Calu3 (cell line): ENCODE data around the gene RBM39. TPM values are rescaled to one million over a fixed set of nuclear protein-coding genes. Genes with fewer than 3 reads are reported as not detected.

Source experiments
- BruUV-seq: library from RNA; stranded (reverse); fragments of 400-500 nt; replicated peaks from 2 replicates; lab custom pipeline; 2021; lab: Mats Ljungman, UMichigan
- CTCF ChIA-PET: fragments of 300-600 bp; sonication (Branson Sonifier 250); formaldehyde crosslinking; loops from one replicate; lab custom pipeline; 2022; ENCODE audit warnings: antibody characterized with exemption; lab: Charles Lee
- DNase-seq: peaks from one replicate; pipeline ENCODE4 v3.0.0; 2022
- H3K27ac Mint-ChIP-seq: one replicate; pipeline ENCODE4 v1.8.0; 2022; ENCODE audit warnings: mixed read lengths; ENCODE audit not compliant: unreplicated experiment
- H3K27me3 Mint-ChIP-seq: one replicate; pipeline ENCODE4 v1.8.0; 2022; ENCODE audit warnings: mixed read lengths; ENCODE audit not compliant: unreplicated experiment
- H3K36me3 Mint-ChIP-seq: one replicate; pipeline ENCODE4 v1.8.0; 2022; ENCODE audit warnings: mild to moderate bottlenecking, moderate library complexity, mixed read lengths; ENCODE audit not compliant: insufficient read depth, unreplicated experiment
- H3K4me1 Mint-ChIP-seq: one replicate; pipeline ENCODE4 v1.8.0; 2022; ENCODE audit warnings: mild to moderate bottlenecking, low read depth, mixed read lengths; ENCODE audit not compliant: unreplicated experiment
- H3K4me3 Mint-ChIP-seq: one replicate; pipeline ENCODE4 v1.8.0; 2022; ENCODE audit warnings: mild to moderate bottlenecking, low read depth, moderate library complexity, mixed read lengths; ENCODE audit not compliant: unreplicated experiment
- H3K9me3 Mint-ChIP-seq: one replicate; pipeline ENCODE4 v1.8.0; 2022; ENCODE audit warnings: low read depth, mixed read lengths; ENCODE audit not compliant: unreplicated experiment
- CTCF ChIP-seq: fragments of 200-600 bp; IDR thresholded peaks from one replicate; pipeline ENCODE4 v1.8.0; 2022; ENCODE audit warnings: antibody characterized with exemption; ENCODE audit not compliant: unreplicated experiment
- intact Hi-C: fragments of 100-400 bp; cut with micrococcal nuclease; formaldehyde crosslinking; loops from one replicate; pipeline ENCODE4 v1.10.0; 2022; ENCODE audit not compliant: unreplicated experiment
- total RNA-seq: library from RNA; stranded (reverse); gene quantifications from 2 replicates; pipeline ENCODE4 v1.2.3, GENCODE V29; 2022

RBM39 gene
- total RNA-seq, 1 experiment from 2014 or later: 479 TPM

- Mint-ChIP-seq H3K27me3 (no peaks in the 10 kb centered on the region), H3K9me3 (no peaks in the 10 kb centered on the region), H3K4me1 (peaks cover 60% of the 10 kb centered on the region), H3K4me3 (peak overlapping the region; percentile 98), H3K36me3 (peaks cover 71% of the 10 kb centered on the region), H3K27ac (peak overlapping the region; percentile 76)
- no peak for TF ChIP-seq CTCF
- no peak for DNase-seq
- intact Hi-C loops: loop anchor here (5.0 to 10.0 kb wide), 2 partner anchors 43 to 146 kb away; partner anchors contain the start of gene SPAG4
- BruUV-seq: no TSS peak
- CTCF ChIA-PET: interaction anchor here (1.3 to 1.5 kb wide), 2 partner anchors 33 to 355 kb away, joined by 3 read pairs; no protein-coding TSS in a partner anchor
These were observed 81.7 kb downstream of the RBM39 start for GRCh38 chr20:35660122-35660937.

- Mint-ChIP-seq H3K27me3 (no peaks in the 10 kb centered on the region), H3K9me3 (no peaks in the 10 kb centered on the region), H3K4me3 (no peak overlapping the region), H3K27ac (no peak overlapping the region), H3K4me1 (peaks cover 41% of the 10 kb centered on the region), H3K36me3 (peaks cover 41% of the 10 kb centered on the region)
- CTCF ChIA-PET: interaction anchor here (0.7 kb wide), 1 partner anchor 34 kb away, joined by 3 read pairs; no protein-coding TSS in a partner anchor
- TF ChIP-seq CTCF: no peak
- no TSS peak for BruUV-seq
- intact Hi-C loops: no loop called here
- no peak for DNase-seq
These were observed 84.8 kb downstream of the RBM39 start for GRCh38 chr20:35657271-35657670.

- no TSS peak for BruUV-seq
- no peak for TF ChIP-seq CTCF
- peaks cover 39% of the 10 kb centered on the region for H3K36me3 Mint-ChIP-seq
- CTCF ChIA-PET: no interaction called here
- no peaks in the 10 kb centered on the region for H3K9me3 Mint-ChIP-seq
- intact Hi-C loops: no loop called here
- H3K27ac Mint-ChIP-seq: no peak overlapping the region
- H3K4me3 Mint-ChIP-seq: no peak overlapping the region
- H3K4me1 Mint-ChIP-seq: peaks cover 17% of the 10 kb centered on the region
- H3K27me3 Mint-ChIP-seq: no peaks in the 10 kb centered on the region
- no peak for DNase-seq
These were observed 87.6 kb downstream of the RBM39 start for GRCh38 chr20:35654415-35654814.

GRCh38 chr20:35653893-35654292 lies 88.2 kb downstream of the RBM39 start:
- TF ChIP-seq CTCF: no peak
- H3K27ac Mint-ChIP-seq: no peak overlapping the region
- no peaks in the 10 kb centered on the region for H3K27me3 Mint-ChIP-seq
- BruUV-seq: TSS peak; percentile 2
- peaks cover 13% of the 10 kb centered on the region for H3K4me1 Mint-ChIP-seq
- intact Hi-C loops: no loop called here
- H3K36me3 Mint-ChIP-seq: peaks cover 39% of the 10 kb centered on the region
- no peaks in the 10 kb centered on the region for H3K9me3 Mint-ChIP-seq
- H3K4me3 Mint-ChIP-seq: no peak overlapping the region
- no peak for DNase-seq
- CTCF ChIA-PET: no interaction called here

Other genes starting within 250 kb of the RBM39 start
- not detected in 2 replicates for gene C20orf173, start 212.6 kb downstream of the RBM39 start, total RNA-seq
- gene ERGIC3, start 200.2 kb downstream of the RBM39 start, total RNA-seq: 392 and 411 TPM in 2 replicates
- gene SPAG4, start 126.4 kb downstream of the RBM39 start, total RNA-seq: 7.7 and 15.9 TPM in 2 replicates
- 458 and 505 TPM in 2 replicates for gene CPNE1, start 77.4 kb downstream of the RBM39 start, total RNA-seq
- gene RBM12, start 77.4 kb downstream of the RBM39 start, total RNA-seq: 125 and 133 TPM in 2 replicates
- gene NFS1, start 42.9 kb downstream of the RBM39 start, total RNA-seq: 44.6 and 53.0 TPM in 2 replicates
- 230 and 267 TPM in 2 replicates for gene ROMO1, start 42.9 kb downstream of the RBM39 start, total RNA-seq
- 47.4 and 56.7 TPM in 2 replicates for gene PHF20, start 29.8 kb upstream of the RBM39 start, total RNA-seq
- gene SCAND1, start 212.2 kb upstream of the RBM39 start, total RNA-seq: 83.5 and 88.6 TPM in 2 replicates
- 5.0 and 5.6 TPM in 2 replicates for gene CNBD2, start 226.3 kb upstream of the RBM39 start, total RNA-seq